Measurements from ENCODE around the gene SV2C.

Gene SV2C

DNA sequence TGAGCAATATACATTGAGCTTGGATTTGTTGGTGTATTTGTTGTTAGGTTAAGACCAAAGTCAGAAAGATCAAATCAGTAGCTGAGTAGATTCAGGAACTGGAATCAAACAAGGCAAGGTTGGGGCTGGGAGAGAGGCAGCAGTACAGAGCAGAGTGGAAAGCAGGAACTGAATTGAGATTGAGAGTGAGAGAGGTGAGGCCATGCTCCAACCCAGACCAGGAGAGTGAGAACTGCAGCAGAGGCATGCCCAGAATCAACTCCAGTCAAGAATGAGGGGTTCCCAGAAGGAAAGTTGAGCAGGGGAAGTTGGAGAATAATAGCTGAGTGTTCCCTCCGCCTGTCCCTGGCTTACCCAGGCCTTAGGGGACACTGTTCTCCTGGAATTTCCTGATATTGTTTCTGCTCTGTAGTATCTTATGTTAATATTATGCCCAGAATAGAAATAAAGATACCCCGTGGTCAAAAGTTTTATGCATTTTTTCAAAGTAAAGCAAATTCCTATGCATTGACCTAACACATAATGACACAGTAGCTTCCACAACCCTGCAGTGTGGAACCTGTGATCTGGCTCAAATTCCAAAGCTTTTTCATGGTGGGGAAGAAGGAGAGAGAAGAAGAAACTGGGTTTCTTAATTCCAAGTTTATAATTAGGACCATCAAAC lies 82.7 kb downstream of the SV2C start:
- DNase-seq (ENCODE audit: low spot score): no peak

DNA sequence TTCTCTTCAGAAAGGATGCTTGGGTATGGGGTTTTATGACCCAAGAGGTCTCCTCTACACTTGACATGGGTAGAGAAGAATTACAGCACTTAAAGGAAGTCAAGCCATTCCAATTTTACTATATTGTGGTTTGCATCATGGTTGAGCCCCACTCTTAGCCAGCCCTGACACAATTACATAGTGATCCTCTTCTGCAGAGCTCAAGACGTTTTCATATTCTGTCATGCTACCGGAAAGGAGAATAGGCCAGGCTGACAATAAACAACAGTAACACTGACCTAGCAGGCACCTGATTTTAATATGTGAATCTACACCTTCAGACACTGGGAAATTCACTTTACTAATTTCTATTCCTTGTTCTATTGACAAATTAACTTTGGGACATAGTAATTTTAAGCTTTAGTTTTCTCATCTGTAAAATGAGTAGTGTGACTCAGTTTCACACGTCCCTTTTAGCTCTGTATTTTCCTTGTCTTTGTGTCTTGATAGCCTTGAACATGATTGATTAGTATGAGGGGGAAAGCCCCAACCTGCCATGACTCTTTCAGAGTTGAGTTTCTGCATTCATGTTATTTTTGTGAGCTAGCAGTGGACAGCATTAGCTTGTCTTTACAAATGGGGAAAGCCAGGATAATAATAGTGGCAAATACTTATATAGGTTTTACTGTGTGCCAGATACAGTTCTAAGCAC lies 83.8 kb downstream of the SV2C start:
- no peak for DNase-seq (ENCODE audit: low spot score)

DNA sequence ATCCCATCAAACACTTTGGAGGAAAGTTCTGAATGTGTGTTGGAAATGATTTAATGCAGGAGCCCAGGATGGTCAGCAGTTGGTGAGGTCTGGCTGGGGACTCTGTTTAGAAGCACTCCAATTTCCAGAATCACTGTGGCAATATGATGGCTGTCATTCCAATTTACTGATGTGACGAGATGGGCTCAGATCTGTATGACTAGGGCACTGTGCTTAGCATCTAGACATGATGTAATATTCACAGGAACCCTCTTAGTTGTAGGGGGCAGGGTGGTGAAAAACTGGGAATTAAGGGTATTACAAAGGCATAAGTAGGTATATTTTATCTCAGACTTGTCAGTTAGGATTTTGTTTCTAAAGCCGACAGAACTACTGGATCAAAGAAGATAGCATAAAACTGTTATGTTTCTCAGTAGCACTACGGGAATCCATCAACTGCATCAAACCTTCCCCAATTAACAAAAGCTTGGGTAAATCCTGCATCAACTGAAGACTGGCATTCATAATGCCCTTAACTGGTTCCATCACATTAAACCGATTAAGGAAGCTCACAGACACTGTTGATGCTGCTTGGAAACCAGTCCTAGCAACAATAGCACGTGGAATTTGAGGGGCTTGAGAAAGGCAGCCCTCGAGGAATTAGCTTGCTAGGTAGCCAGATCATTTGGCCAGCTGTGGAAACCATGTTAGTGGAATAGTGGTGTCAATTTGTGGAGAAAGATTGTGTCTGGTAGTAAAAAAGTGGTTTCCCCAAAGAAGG lies 86.1 kb downstream of the SV2C start:
- no peak for DNase-seq (ENCODE audit: low spot score)

DNA sequence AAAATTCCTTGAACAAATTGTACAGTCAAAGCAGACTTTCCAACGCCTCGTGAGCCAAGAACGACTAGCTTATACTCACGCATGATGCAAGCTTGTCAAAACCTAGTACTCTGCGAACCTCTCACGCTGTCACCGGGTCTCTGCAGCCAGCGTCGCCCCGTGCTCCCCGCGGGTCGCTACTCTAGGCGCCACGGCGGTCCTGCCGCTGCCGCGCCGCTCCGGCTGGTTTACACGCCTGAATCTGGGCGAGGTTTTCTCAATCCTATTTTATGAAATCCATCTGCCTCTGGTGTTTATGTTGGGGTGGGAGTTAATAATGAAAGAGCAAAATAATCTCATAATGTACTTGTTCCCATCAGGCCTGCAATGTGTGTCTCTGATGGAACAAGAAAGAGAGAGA lies 90.9 kb downstream of the SV2C start:
- no peak for DNase-seq (ENCODE audit: low spot score)

DNA sequence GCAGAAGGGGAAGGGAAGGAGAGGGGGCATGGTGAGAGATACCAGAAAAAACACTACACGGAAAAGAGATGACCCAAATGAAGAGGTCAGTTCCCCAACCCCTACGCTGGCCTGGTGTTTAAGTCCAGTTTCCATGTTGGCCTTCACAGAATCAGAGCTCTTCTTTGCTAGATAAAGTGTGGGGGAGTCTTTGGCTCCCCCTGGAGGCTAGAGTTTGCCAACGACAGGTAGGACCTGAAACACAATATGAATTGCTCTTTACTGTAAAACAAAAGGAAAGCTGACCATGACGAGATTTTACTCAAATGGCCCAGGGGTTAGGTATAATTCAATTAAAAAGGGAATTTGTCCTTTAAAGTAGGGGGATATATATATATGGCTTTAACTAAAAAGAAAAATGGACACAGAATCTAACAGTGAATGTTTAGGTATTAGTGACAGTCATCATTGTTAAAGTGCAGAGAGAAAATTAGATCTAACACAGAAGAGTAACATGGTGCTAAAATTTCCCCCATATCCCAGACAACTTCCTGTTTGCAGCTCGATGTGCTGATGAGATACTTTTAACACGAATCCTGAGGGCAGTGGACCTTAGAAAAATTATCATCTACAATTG lies 92.0 kb downstream of the SV2C start:
- DNase-seq (ENCODE audit: low spot score): peak; percentile 56

DNA sequence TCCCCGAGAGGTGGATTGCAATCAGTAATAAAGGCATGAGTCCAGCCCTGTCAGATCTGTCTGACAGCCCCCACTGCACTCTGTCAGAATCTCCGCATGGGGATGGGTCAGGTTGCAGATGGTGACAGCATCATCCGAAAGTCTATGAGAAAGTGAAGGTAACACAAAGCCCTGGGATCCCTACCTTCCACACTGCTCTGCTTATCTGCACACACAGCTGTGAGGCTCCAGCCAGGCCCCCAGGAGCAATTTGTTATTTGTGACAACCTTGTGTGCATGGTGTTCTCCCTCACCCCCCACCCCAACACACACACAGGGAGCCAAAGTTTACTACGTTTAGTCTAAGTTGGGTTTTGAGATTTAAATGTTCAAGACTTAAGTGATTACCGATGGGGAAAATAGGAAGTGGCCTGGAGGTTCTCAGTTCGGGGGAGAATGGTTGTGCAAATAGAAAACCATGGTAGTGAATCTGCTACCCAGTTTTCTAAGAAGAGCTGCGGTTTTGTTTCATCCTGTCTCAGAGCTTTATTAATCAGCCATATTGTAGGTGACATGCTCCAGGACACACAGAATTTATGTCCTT lies 92.7 kb downstream of the SV2C start:
- no peak for DNase-seq (ENCODE audit: low spot score)

DNA sequence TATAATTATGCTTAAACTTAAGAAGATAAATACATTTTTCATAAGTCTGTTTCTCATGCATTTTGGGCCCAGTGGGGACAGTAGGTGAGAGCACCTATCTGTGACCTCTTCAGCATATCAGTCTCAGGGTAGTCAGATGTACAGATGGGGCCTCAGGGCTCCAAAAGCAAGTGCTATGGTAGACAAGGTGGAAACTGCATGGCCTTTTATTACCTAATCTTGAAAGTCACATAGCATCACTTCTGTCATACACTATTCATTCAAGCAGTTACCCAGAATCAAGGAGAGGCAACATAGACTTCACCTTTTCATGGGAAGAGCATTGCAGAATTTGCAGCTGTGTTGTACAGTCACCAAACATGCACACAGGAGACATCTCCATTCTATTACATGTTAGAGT lies 94.8 kb downstream of the SV2C start:
- no peak for DNase-seq (ENCODE audit: low spot score)

DNA sequence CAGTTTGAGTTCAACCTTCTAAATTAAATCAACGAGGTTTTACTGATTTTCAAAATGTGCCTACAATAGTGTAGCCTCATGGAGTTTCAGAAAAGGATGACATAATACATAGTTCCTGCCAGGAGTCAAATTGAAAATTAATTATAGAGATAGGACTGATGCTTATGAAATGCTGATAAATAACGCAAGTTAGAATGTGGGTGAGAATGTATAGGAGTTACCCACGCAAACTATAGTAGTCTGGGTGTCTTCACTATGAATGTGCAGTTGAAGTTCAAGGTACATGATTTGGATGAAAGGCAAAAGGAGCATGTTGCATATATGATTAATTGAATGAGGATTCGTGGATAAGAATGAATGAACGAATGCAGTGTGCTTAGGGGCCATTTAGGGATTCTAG lies 95.7 kb downstream of the SV2C start:
- no peak for DNase-seq (ENCODE audit: low spot score)

DNA sequence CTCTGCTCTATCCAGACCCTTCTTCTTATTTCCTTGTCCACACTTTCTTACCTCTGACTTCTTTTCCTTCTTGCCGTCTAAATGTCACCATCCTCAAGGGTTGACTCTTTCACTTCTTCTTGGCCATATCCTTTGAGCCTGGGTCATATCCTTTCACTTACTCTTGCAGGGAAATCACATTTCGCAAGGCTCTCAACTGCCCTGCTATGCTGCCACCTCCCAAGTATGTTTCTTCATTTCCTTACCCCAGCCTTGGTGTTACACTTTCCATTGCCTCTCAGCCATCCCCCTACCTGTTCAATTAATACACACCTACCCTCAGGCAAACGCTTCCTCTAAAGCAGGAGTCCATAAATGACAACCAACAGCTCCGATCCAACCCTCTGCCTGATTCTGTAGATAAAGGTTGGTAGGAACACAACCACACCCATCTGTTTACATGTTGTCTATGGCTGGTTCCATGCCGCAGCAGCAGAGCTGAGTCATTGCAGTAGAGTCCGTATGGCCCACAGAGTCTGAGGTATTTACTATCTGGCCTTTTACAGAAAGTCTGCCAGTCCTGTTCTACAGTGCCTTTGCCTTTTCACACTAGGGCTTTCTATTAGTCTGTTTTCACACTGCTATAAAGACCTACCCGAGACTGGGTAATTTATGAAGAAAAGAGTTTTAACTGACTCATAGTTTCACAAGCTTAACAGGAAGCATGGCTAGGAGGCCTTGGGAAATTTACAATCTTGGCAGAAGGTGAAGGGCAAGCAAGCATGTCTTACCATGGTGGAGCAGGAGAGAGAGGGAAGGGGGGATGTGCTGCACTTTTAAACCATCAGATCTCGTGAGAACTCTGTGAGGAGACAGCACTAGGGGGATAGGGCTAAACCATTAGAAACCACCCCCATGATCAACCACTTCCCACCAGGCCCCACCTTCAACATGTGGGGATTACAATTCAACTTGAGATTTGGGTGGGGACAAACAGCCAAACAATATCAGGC lies 97.9 kb downstream of the SV2C start:
- DNase-seq (ENCODE audit: low spot score): no peak

DNA sequence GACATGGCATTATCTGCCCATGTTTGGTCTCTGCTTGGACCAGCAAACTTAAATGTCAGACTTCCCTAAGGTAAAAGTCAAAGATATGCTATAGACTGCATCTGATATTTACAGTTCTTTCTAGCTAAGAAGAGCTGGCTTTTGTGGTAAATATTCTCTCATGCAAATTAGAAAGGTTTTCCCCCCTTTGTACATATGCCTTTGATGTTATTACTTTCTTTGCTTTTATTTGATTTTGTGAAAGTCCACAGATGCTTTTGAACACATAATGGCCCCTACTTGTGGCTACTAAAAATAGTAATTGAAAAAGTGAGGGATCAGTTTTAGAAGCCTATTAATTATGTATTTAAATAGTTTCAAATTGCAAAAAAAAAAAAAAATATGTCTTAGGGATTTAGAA lies 104.2 kb downstream of the SV2C start:
- DNase-seq (ENCODE audit: low spot score): no peak

DNA sequence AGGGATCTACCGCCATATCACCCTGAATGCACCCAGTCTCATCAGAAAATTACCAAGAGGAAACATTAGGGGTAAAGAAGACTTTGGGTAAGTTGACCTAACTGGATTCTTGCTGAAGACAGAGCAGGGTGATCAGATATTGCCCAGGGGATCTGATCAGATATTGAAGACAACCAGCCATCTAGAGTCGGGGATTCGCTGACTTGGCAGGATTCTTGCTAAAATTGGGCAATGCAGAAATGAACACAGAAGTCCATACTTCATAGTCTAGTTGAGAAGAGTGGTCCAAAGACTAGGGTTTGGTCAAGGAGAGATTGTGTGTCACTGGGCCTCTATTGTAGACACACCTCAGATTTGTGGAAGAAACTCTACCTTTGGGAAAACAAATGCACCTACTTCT lies 107.2 kb downstream of the SV2C start:
- DNase-seq (ENCODE audit: low spot score): no peak

DNA sequence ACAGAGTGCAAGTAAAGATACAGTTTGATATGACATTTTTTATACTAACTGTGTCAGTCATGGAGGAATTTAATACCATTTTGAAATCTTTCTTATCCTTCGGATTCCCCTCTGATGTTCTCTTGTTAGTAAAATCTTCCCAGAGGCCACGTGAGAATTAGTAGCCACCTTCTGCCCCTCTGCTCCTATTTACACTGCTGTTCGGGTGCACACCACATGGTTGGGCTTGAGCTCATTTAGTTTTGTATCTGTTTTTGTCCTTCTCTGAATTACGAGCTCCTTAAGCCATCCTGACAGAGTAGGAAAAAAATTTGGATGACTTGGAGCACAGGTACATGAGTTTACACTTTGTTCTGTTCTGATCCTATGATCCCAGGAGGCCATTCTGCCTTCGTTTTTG lies 109.7 kb downstream of the SV2C start:
- DNase-seq (ENCODE audit: low spot score): peak; percentile 12

DNA sequence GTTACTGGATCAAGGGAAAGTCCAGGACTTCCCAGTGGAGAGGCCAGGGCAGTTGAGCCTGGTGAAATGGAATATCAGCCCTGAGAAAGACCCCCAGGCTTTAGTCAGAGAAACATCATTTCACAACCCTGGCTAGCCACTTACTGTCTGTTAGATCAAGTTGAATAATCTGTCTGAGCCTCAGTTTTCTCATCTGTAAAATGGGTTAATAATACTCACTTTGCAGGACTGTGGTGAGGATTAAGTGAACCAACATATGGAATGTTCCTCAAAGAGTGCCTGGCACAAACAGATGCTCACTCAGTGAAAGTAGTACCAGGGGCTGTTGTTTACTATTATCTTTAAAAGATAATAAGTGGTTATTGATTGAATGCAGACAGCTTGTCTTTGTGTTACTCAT lies 110.5 kb downstream of the SV2C start:
- no peak for DNase-seq (ENCODE audit: low spot score)

DNA sequence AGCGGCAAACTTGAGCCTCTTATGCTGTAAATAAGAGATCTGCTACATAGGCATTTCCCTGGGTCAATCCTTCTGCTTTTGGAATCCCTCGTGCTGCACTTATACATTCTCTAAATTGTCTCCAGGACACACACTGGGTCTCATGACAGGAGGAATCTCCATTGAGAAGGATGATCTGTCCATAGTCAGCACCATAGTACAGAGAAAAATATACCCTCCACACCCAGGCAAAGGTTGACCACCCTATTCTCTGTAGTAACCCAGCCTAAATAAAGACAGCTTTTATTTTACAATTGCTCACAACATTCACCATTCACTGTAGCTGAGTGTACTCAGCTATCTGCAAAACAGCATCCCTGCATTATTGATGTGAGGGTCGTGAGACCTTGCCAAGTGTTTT lies 111.2 kb downstream of the SV2C start:
- DNase-seq (ENCODE audit: low spot score): no peak

DNA sequence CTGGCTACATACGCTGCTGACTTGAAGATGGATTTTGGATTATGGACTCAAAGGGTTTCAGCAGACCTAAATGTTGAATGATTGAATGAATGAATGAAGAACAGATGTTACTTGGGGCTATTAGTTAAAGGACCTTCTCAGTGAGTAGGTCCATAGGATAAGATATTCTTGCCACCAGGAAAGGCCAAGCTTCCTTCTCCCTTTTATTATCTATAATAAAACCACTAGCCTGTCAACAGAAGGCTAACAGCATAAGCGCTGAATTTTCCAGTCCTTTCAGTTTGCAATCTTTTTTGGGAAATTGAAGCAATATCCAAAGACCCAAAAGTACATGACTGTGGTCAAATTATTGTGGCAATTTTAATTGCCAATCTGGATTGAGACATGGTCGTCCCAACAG lies 113.3 kb downstream of the SV2C start:
- DNase-seq (ENCODE audit: low spot score): no peak

DNA sequence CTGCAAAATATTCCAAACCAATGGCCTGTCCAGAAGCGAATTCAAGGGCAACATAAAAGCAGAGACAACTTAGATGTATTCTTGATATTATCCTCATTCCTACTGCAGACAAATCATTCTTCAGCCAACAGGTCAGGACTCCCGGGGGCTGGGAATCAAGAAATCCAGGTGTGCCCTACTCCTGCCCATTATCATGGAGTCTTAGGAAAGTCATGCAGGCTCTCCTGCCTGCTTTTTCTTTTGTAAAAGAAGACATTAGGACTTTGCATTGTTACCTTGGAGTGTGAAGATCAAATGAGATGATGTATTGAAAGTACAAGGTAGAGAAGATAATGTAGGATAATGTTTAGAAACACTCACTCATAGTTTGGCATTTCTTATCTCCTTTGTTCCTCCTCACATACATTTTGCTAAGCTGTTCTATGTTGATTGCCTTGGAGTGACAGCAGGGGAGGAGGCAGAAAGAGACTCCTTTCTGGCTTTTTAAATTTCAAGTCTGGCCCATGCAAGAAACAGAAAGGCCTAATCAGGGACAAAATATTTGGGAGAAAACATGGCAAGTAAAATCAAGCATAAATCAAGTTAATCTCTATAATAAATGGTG lies 113.8 kb downstream of the SV2C start:
- no peak for DNase-seq (ENCODE audit: low spot score)

DNA sequence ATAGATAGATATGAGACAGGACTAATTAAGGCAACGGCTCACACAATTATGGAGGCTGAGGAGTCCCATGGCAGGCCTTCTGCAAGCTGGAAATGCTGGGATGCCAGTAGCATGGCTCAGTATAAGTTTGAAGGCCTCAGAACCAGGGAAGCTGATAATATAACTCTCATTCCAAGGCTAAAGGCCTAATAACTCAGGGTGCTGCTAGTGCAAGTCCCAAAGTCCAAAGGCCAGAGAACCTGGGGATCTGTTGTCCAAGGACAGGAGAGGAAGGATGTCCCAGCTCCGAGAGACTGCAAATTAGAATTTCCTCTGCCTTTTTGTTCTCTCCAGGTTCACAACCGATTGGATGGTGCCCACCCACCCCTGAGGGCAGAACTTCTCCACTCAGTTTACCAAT lies 114.5 kb downstream of the SV2C start:
- no peak for DNase-seq (ENCODE audit: low spot score)

DNA sequence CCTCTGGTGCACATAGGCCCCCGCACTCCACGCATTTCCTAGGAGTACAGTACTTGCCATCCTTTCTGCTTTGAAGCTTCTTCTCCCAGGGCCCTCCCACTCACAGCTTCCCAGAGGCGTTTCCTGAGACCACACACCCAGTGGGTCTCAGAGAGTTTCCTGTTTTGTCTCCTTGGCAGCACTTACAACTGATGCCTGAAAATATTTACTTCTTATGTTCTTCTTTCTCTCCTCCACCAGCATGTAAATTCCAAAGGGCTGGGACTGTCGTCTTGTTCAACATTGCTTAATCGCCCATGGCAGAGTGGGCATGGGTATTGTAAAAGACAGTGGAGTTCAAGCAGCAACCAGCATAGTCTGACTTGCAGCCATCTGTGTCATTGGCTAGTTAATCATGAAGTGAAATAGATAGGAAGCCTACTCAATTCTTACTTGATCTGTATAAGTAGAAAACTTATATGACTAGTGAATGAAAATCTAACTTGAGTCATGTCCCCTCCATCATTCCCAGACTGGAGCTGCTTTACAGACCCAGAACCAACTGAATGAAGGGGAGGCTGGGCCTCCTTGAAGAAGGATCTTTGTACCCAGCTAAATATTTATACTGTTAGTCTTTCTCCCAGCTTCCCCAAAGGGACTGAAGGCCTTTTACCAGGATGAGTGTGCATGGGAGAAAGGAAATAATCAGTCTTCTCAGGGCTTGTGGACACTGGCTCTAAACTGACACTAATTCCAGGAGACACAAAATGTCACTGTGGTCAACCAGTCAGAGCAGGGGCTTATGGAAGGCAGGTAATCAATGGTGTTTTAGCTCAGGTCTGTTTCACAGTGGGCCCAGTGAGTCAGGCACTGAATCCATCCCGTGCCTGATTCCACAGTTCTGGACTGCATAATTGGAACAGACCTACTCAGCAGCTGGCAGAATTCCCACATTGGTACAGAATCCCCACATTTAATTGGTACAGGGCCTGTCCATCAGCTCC lies 116.4 kb downstream of the SV2C start:
- no peak for DNase-seq (ENCODE audit: low spot score)

DNA sequence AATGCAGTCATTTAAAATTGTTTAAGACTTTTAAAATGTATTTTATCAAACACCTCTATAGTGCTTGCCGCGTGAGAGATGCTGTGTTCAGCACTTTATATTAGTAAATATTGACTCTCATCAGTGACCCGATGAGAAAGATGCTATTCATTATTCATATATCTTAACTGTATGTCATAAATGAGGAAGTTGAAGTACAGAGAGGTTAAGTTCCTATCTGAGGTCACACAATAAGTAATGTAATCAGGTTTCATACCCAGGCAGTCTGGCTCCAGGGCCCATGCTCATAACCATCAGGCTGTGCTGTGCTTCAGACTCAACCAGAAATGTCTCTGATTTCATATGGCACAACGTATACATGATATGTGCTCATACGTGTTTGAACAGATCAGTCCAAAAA lies 119.0 kb downstream of the SV2C start:
- DNase-seq (ENCODE audit: low spot score): no peak

DNA sequence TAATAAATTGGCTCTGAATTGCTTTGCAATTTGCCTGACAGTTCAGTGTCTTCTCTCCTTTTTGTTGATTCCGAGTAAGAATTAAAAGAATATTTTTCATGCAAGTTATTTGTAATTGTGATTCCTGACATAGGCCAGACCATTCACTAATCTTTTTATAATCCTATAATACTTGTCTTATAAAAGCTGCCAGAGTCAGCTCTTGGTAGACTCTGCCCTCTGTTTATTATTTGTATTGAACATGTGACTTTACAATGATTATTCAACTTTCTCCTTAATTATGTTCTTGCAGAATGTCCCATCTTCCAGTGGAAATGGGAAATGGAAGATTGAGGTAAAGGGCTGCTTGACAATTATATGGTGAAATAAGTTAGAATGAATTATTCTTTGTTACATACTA lies 121.0 kb downstream of the SV2C start:
- DNase-seq (ENCODE audit: low spot score): no peak

Measured in cerebellar cortex (tissue), 1 donor.